K562 (cell line): ENCODE data around the gene SKIL.

Experiments
- CBX8 ChIP-seq: fragments of 200-600 bp; sonication (generic); IDR thresholded peaks from 2 replicates; pipeline ENCODE4 v1.6.1; 2012; ENCODE audit warnings: borderline replicate concordance, mixed run types, low read depth, mild to moderate bottlenecking, moderate library complexity, mixed read lengths, low read length, control low read depth, inconsistent platforms; ENCODE audit not compliant: poor library complexity, severe bottlenecking; ENCODE audit errors: extremely low read depth
- CHD2 ChIP-seq: IDR thresholded peaks from 2 replicates; pipeline ENCODE4 v1.6.1; 2011; ENCODE audit warnings: low read depth, low read length
- EP300 ChIP-seq: IDR thresholded peaks from 2 replicates; pipeline ENCODE4 v1.6.1; 2012; ENCODE audit warnings: low read length, improper control_type of control experiment
- ETV5 ChIP-seq: sonication (generic); formaldehyde crosslinking; IDR thresholded peaks from 2 replicates; pipeline ENCODE4 v1.4.0; 2020; ENCODE audit warnings: low read depth, mild to moderate bottlenecking, missing genetic modification reagents
- EZH2 ChIP-seq: IDR thresholded peaks from 2 replicates; pipeline ENCODE4 v1.6.1; 2012; ENCODE audit warnings: low read depth, mild to moderate bottlenecking, inconsistent platforms, low read length, borderline replicate concordance
- GTF2F1 ChIP-seq: IDR thresholded peaks from 2 replicates; pipeline ENCODE4 v1.6.1; 2011; ENCODE audit warnings: low read depth, low read length, improper control_type of control experiment
- MYC ChIP-seq, 2 experiments: fragments of 250-450 bp in 1 of 2; sonication (Bioruptor Pico) in 1 of 2; IDR thresholded peaks; 2 replicates each; pipeline versions ENCODE4 v1.5.1 to v1.6.1; 2012 to 2021; ENCODE audit warnings: low read depth in 2 of 2, borderline replicate concordance in 1 of 2, improper control_type of control experiment in 1 of 2, low read length in 1 of 2, mild to moderate bottlenecking in 1 of 2, moderate library complexity in 1 of 2
- POLR2G ChIP-seq: fragments of 200-400 bp; formaldehyde crosslinking; IDR thresholded peaks from 2 replicates; pipeline ENCODE4 v1.6.1; 2017; ENCODE audit warnings: low read depth, mild to moderate bottlenecking, antibody characterized with exemption, low read length, moderate library complexity
- SAP30 ChIP-seq: fragments of 200-600 bp; sonication (generic); IDR thresholded peaks from 2 replicates; pipeline ENCODE4 v1.6.1; 2012; ENCODE audit warnings: borderline replicate concordance, low read depth, mild to moderate bottlenecking, moderate library complexity, low read length, control low read depth, inconsistent platforms; ENCODE audit not compliant: insufficient read depth, poor library complexity, severe bottlenecking
- U2AF1 ChIP-seq: fragments of 200-400 bp; formaldehyde crosslinking; optimal IDR thresholded peaks from 2 replicates; pipeline ENCODE3; 2017; ENCODE audit warnings: mild to moderate bottlenecking, low read depth, low read length, moderate library complexity
- TF ChIP-seq, protein P1 (sequence below), 3 experiments: IDR thresholded peaks in 2 of 3; conservative IDR thresholded peaks in 1 of 3; 2 replicates each; pipeline ENCODE4 v1.5.1; 2011 to 2012; ENCODE audit warnings: low read length in 3 of 3, mild to moderate bottlenecking in 3 of 3, control low read depth in 2 of 3, improper control_type of control experiment in 1 of 3, inconsistent platforms in 1 of 3, low read depth in 1 of 3, mixed read lengths in 1 of 3, moderate library complexity in 1 of 3; ENCODE audit not compliant: insufficient read depth in 2 of 3

DNA sequence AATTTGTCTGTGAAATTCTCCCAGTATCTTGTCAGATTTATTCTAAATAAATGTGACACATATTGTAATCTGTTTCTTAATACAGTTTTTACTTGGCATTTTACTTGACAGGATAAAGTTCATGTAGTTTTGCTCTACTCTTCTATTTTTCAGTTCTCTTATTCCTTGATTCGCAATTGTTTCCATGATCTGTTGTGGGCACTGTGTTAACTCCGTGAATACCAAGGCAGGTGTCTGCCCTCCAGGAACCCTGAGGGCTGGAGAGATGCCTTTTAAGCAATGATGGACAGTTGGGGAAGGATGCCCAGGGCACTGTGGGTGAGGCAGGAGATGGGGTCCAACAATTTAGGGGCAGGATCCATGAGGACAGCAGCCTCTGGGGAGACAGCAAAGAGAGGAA is 64.2 kb downstream of the SKIL start:
- TF ChIP-seq, protein P1, sequence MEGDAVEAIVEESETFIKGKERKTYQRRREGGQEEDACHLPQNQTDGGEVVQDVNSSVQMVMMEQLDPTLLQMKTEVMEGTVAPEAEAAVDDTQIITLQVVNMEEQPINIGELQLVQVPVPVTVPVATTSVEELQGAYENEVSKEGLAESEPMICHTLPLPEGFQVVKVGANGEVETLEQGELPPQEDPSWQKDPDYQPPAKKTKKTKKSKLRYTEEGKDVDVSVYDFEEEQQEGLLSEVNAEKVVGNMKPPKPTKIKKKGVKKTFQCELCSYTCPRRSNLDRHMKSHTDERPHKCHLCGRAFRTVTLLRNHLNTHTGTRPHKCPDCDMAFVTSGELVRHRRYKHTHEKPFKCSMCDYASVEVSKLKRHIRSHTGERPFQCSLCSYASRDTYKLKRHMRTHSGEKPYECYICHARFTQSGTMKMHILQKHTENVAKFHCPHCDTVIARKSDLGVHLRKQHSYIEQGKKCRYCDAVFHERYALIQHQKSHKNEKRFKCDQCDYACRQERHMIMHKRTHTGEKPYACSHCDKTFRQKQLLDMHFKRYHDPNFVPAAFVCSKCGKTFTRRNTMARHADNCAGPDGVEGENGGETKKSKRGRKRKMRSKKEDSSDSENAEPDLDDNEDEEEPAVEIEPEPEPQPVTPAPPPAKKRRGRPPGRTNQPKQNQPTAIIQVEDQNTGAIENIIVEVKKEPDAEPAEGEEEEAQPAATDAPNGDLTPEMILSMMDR (IDR thresholded peaks at IDR 0.05 in 2 of 3, conservative IDR thresholded peaks at IDR 0.05 in 1 of 3; ENCODE audit: insufficient read depth in 2 of 3, low read depth in 1 of 3, low read length in 3 of 3) = no peak
- TF ChIP-seq GTF2F1 (no peak), POLR2G (no peak), CBX8 (no peak), SAP30 (no peak), CHD2 (no peak), ETV5 (CRISPR knock-in tag) (no peak), MYC (IDR thresholded peaks at IDR 0.05; ENCODE audit: low read depth, low read length) (no peak), MYC (CRISPR knock-in tag; IDR thresholded peaks at IDR 0.05; ENCODE audit: borderline replicate concordance, low read depth) (no peak), EP300 (no peak), EZH2 (no peak), U2AF1 (no peak)
